Measurements from ENCODE around the gene TMEM250.

- TF ChIP-seq FOXK2 (IDR thresholded peaks at IDR 0.05), result no peak
- no peak for TF ChIP-seq FOXM1 (IDR thresholded peaks at IDR 0.05; ENCODE audit: borderline replicate concordance)
- TF ChIP-seq FOXA1 (IDR thresholded peaks at IDR 0.05), result no peak
- no peak for TF ChIP-seq BHLHE40 (IDR thresholded peaks at IDR 0.05; ENCODE audit: borderline replicate concordance)
- no peak for TF ChIP-seq ELF4 (IDR thresholded peaks at IDR 0.05)
- no peak for TF ChIP-seq CTBP1 (IDR thresholded peaks at IDR 0.05; ENCODE audit: borderline replicate concordance)
- TF ChIP-seq SP1 (IDR thresholded peaks at IDR 0.05), result no peak
- no peak for TF ChIP-seq LEF1 (IDR thresholded peaks at IDR 0.05; ENCODE audit: borderline replicate concordance)
- no peak for TF ChIP-seq PKNOX1 (IDR thresholded peaks at IDR 0.05)
- no peak for TF ChIP-seq NFRKB (IDR thresholded peaks at IDR 0.05)
- no peak for TF ChIP-seq SUZ12 (IDR thresholded peaks at IDR 0.05)
- no peak for TF ChIP-seq TARDBP (IDR thresholded peaks at IDR 0.05)
- TF ChIP-seq L3MBTL2 (conservative IDR thresholded peaks at IDR 0.05), result no peak
- TF ChIP-seq ARNT (IDR thresholded peaks at IDR 0.05), result no peak
These were observed 30.2 kb downstream of the TMEM250 start for GRCh38 chr9:136088481-136088938.

Measured in HEK293T (cell line).